GM21390 (cell line): ENCODE measurements around the gene RFT1.
A peak's percentile ranks its signal among the peaks of the same experiment; 100 is the strongest.
"Not testable (repeated sequence)": the region's sequence is repeated elsewhere in the genome, so short reads cannot be mapped to it uniquely, and the experiment has no call there.

Experiments used
- ATAC-seq: cut with Tn5 transposase; IDR thresholded peaks from one replicate; pipeline ENCODE4 v1.9.1; 2021; ENCODE audit not compliant: unreplicated experiment

Gene RFT1

DNA sequence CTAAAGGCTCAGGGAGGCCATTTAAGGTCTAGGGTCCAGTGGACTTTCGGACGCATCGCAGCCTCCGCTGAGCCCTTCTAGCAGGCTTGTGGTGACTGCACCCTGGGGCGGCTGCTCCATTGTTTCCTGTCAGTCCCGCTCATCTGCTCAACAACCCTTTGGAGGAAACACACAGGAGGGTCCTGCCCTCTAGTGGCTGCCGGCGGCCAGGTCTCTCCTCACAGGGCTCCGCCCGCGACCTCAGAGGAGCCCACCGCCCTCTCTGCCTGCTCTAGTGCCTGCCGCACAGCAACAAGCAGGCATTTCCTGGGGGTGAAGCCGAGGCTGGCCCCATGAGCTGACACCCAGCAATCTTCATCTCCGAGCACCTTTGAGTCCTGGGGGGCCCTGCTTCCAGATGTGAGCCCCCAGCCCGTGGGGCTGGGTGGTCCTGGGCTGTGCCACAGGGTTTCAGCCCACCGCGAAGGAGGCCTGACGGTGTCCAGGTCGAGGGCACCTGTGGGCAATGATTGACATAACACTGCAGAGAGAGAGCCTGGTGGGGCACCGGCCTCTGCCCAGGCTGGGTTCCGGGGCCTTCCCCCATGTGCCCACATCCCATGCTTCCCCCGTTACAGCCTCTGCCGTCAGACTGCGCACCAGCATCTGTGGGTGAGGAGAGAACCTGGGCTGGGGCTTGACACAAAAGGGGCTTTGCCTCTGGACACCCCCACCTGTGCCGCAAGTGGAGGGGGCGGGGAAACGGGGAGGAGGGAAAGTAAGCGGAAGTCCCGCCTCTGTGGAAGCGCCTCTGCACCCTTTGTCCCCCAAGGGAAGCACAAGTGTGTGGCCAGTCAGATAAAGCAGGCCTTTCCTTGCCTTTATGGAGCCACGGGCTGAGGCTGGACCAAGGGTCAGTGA is 57.3 kb downstream of the RFT1 start:
- peak; percentile 85 for ATAC-seq

GRCh38 chr3:53071882-53072431 is 58.3 kb downstream of the RFT1 start:
- no peak for ATAC-seq

DNA sequence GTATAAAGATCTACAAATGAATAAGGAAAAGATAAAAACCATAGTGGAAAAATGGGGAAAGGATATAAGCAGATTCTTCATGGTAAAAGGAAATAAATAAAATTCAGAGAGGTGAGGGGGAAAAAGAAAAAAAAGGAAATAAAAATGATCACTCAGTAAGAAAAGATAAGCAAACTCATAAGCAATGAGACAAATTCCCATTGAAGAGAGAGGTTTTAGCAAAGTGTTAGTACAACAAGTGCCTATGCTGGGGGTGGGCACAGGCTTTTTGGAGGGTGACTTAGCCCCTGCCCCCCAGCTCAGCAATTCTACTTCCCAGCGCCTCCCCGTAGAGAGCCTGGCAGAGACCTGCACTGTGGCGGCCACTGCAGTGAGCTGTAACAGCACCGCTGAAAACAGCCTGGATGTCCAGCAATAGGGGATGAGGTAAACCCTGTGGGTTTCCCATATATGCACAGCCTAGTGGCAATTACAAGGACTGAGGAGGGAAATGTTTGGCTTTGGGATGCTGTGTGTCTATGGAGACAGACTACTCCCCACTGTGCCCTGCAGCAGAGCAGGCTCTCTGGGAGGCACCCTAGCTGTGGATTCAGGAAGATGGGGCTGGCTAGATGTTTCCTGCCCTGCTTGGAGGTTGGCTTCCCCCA is 60.7 kb downstream of the RFT1 start:
- ATAC-seq, result no peak

GRCh38 chr3:53068176-53068575 is 62.1 kb downstream of the RFT1 start:
- no peak for ATAC-seq

DNA sequence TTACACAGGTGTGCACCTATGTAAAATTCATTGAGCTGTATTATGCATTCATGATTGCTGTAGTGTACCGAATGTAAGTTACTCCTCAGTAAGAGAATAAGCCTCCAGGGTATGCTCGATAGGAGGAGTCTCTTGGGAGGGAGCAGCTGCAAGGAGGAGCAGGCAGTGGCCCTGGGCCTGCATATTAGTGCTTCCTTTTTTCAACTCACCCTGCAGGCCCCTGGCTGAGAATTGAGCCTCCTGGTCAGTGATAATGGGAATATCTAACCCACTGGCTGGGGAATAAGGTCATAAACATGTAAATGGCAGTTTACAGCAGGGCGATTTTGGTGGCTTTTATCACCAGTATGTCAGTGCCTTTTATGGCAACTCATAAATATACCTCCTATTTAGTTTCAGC is 62.7 kb downstream of the RFT1 start:
- no peak for ATAC-seq

GRCh38 chr3:53065841-53066480 is 64.3 kb downstream of the RFT1 start:
- no peak for ATAC-seq

DNA sequence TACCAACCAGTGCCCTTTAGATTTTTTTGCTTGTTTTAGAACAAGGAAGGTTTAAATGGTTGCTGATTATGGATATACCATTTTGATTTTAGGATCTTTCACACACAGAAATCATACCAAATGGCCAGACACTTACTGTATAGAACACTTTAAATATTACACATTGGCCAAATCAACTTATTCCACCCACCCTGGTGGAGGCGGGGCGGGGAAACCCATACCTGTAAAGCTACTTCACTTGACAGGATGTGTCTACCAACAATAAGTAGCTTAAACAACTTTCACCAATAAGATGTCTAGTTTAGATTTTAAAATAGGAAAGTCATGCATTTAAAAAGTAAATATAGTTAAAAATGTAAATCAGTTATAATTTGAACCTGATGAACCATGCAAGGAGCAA is 67.3 kb downstream of the RFT1 start:
- ATAC-seq, result no peak

DNA sequence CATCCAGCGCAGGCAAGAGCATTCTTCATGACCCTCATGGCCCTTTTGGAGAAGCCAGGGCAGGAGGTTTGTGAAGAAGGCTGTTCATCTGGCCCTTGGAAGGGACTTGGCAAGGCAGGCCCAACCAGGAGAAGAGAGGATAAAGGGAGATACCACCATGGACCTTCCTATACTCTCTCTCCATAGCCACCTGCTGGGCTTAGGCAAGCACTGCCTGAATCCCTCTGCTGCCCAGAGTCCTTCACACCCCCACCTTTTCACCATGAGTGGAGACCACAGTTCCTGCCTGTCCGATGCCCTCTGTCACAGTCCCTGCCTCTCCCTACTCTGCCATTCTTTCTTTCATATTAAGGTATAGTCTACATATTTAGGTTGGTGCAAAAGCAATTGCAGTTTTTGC is 73.8 kb downstream of the RFT1 start:
- ATAC-seq, result no peak

GRCh38 chr3:53054233-53054632 is 76.0 kb downstream of the RFT1 start:
- ATAC-seq, result not testable (repeated sequence)

- ATAC-seq, result no peak
Observed at GRCh38 chr3:53051929-53052328, 78.3 kb downstream of the RFT1 start.

DNA sequence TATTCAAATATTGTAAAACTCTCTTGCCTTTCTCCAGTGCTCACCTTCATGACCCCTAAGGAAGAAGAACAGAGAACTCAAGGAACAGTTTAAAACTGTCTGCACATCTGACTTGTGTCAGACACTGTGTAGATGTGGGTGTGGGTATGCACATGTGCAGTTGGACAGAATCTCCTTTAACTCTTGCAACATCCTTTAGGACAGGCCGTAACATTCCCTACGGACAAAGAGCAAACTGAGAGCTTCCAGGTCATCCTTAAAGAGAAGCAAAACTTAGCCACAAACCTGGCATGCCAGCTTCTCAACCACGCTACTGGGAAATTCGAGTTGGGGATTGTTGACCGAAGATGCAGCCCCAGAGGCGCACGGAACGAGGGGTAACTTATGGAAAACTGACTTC is 80.2 kb downstream of the RFT1 start:
- ATAC-seq, result no peak

- peak; percentile 29 for ATAC-seq
Observed at GRCh38 chr3:53046171-53047170, 83.8 kb downstream of the RFT1 start.

- ATAC-seq, result peak; percentile 35
Observed at GRCh38 chr3:53045518-53046170, 84.6 kb downstream of the RFT1 start, which contains the start of gene SFMBT1. TSS of gene SFMBT1 (minus strand) at chr3:53046073. CDS start at chr3:52969128, 76,945 bp downstream.

DNA sequence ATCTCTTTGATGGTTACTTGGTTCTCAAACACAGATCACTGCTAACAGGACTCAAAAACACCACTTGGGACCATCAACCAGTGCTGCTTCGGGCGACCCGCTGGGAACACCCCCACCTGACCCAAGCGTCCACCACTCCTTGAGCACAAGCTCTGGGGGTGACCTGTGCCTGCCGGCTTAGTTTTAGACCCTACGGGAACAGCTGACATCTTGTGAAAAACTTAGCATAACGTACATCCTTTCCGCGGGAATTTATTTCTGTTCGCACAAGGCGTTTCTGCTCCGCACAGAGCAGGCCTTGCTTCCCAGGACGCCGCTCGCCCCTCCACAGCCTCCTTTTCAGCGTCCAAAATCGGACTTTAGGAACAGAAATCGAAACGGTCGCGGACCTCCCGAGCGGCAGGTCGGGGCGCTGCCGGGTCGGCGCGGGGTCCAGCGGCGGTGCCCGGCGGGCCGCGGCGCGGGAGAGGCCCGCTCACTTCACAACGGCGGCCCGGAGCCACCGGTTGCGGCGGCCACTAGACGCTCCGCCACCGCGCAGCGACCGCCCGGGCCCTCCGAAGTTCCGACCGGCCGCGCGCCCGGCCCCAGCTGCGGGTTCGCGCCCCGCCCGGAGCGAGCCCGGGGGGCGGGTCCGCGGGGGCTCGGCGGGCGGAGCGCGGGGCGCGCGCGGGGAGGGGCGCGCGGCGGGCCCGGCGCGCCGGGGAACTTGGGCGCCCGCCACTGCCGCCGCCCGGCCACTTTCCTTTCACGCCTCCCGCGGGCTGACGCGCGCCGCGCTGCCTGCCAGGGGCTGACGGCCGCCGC is 85.3 kb downstream of the RFT1 start:
- peak; percentile 36 for ATAC-seq

DNA sequence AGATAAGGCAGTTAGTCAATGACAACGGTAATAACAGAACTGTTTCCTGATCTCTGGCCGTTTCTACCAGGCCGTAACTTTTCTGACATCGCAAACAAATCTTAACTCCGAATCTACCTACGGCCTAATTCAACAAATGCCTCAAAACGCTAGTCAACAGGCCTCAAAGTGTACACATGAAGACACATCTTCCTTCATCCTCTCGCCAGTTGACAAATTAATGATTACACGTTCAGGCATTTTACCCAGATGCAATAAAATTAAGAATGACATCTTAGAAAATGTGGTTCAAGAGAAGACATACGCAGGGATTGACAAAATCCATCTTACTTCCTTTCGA is 85.9 kb downstream of the RFT1 start:
- ATAC-seq, result no peak

DNA sequence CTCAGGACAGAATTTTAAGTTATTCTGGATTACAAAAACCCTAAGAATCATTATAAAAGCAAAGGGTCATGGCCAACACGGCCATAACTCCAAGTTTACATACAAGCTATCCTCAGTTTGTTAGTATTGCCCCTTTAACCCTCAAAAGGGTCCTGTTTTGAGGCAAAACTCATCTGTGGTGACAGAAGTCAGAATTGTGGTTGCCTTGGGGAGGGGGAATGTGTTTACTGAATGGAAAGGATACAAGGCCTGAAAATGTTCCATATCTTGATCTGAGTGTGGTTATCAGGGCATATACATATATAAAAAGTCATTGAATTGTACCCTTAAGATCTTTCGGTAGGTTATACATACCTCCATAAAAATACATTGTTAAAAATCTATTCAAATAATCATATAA is 86.5 kb downstream of the RFT1 start:
- no peak for ATAC-seq

DNA sequence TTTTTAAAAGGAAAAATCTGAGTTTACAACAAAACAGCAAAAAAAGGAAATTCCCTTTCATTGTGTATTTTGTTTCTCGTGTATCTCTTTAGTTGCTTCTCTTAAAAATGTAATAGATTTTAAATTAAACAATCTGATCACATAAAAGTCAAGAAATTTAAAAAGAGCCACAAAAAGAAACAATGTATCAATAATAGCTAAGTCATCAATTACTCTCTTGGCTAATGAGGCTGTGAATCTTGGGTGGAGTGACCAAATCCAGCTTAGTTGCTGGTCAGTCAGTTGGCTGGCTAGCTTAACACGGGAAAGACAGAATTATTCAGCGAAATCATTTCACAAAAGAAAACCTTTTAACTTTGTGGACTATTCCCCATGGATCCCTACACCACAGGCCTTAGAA is 87.6 kb downstream of the RFT1 start:
- ATAC-seq, result no peak

DNA sequence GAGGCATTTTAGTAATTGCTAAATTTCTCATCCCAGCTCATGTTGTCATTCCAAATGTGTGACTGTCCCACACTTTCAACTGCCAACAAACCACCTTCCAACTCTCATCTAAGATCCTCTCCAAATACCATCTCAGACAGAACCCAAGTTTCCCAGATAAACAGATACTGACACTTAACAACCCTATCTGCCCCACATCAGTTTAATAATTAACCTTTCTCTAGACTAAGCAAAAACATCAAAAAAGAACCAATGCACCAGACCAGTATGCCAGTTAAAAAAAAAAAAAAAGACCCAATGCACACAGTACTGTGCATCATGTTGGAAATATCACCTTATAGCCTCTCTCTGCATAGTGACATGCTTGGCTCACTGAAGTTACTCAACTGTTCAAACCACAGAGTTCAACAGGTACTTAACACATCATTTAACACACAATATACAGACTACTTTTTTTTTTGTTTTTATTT is 89.8 kb downstream of the RFT1 start:
- no peak for ATAC-seq

DNA sequence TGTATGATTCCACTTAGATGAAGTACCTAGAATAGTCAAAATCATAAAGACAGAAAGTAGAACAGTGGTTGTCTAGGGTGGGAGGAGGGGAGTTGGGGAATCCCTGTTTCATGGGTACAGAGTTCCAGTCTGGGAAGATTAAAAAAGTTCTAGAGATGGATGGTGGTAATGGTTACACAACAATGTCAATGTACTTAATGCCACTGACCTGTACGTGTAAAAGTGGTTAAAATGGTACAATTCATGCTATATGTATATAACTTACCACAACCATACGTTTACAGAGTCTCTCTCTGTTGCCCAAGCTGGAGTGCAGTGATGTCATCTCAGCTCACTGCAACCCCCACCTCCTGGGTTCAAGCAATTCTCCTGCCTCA is 90.9 kb downstream of the RFT1 start:
- no peak for ATAC-seq
